ENCODE data around the gene NLGN1. TPM values are rescaled to one million over a fixed set of nuclear protein-coding genes. Genes with fewer than 3 reads are reported as not detected.

The NLGN1 gene
- total RNA-seq, 1 experiment from 2014 or later = not detected

DNA sequence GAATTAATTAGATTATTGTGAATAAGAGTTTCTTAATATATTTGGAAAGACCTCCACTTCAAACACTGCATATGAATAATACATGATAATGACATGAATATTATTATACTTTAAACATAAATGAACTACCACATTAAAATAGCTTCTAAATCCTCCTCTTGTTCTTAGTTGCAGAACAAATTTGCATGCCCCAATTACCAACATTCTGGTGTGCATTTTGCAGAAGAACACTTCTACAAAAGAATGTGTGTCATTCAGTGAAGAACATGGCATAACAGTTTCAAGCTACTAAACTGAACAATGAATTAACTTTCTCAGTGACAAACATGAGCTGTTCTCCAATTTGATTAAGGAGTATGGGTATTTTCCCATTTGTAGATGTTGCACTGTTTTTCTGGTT is 750.3 kb downstream of the NLGN1 start:
- DNase-seq (ENCODE audit: low spot score) = no peak

DNA sequence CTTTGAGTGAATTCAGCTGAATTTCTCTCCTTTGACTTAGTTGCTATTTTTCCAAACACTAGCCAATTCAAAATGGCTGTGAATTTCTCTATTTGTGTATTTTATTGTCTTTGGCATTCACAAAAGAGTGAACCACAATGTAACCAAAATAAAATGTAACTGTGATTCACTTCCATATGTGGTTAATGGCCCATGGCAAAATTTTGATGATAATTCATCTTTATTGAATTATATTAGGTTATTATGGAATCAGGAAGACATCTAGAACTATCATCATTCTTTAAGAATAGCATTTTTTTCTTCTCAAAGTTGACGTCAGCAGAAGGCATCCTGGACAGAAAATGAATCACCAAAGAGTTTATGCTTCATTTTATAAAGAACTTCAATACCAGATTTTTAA is 756.3 kb downstream of the NLGN1 start:
- DNase-seq (ENCODE audit: low spot score) = no peak

DNA sequence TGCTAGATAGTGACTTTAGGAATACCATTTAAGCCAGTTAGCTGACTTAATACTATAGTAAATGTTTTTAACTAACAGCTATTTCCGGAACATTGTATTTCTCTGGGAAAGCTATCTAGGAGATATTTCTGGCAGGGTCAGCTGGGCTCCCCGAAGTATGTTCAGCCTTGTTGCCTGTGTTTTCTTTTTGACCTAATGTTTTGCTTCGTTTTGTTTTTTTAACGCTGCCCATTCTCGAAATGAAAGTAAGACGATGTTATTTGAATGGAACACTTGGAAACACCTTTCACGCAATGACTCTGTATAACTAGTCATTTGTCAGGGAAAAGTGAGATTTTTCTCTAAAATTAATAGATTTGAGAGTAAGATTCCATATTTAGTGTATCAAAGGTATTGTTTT is 758.7 kb downstream of the NLGN1 start:
- no peak for DNase-seq (ENCODE audit: low spot score)

DNA sequence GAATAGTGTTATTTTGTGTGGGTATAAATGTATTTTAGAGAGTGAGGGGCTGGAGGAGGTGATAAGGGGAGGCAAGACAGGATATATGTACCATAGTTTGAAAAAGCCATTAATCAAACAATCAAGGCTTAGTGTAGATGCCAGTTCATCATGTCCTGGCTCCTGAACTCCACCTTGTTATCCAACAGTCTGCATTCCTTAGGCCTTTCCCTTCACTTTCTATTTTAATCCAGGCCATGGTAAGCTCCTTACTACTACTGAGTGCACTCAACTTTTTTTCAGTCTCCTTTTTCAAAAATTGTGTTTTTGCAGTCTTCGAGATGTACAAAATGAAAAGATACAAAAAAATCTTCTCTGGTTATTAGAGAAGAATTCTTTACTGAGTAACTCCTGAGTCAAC is 761.1 kb downstream of the NLGN1 start:
- no peak for DNase-seq (ENCODE audit: low spot score)

DNA sequence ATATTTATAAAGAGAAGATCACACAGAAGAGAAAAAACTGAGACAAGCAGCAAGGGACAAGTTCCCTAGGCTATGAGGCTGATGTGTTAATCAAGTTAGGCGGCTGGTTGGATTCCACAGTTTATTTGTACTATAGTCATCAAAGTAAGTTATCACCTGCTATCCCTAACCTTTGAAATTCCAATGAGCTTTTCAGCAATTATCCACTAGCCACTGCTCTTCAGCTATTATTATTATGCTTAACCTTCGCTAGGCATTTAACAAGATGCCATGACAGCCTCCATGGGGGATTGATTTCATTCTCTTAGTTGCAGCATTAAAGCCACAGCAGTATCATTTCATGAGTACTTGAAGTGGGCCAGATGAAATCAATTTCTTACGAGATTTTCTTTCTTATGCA is 762.1 kb downstream of the NLGN1 start:
- no peak for DNase-seq (ENCODE audit: low spot score)

DNA sequence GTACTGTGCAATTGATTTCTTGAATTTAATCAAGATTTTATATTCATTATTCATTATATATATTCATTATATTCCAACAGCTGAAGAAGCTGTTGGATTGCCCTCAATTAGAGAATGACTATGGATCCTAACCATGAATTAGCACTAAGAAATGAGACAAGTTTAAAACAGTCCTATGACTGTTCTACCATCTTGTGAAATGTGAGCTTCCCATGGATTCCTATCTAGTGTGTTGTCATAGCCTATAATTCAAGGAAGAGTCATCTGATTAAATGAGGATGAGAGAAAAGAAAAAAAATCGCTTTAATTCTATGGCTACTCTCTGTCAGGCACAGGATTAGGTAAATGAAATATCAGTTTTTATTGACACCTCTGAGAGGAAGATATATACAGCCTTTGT is 765.0 kb downstream of the NLGN1 start:
- no peak for DNase-seq (ENCODE audit: low spot score)

DNA sequence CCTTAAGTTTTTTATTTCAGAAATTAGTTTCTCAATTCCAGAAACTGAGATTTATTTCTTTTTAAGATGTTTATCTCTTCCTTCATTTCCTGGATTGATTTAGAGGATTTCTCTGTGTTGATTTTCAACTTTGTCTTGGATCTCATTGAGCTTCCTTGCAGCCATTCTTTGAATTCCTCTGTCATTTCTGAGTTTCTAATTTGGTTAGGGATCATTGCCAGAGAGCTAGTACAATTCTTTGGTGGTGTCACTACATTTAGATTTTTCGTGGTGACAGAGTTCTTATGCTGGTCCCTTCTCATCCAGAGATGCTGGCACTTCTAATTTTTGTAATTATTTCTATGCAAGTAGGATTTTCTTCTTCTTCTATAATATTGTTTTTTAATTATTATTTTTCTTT is 770.5 kb downstream of the NLGN1 start:
- no peak for DNase-seq (ENCODE audit: low spot score)

DNA sequence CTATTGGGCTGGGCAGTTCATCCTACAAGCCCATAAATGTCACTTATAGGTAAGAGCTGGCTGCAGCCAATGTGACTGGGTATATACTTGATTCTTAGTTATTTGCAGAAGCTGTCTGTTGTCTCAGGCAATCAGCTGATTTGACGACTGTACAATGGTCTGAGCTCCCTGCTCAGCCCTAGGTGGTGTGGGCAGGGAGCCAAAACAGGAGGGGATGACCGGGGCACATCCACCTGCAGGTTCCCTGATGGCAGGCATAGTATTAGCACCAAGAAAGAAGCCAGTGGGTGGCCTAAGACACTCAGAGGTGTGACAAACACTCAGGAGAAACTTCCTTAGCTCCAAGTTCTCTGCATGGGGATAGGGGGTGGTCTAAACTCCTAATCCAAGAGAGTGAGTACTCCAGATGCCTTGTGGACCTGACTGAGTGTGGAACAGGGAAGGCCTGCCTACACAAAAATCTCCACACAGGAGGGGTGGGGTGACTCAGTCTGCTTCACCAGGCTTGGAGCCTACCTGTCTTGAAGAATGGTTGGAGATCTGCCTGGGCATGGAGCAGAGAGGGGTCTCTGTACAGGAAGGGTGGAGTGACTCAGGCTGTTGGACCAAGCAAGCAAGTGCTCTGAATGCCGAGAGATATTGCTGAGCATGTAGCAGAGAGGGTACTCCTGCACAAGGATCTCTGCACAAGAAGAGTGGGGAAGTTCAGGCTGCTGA is 771.2 kb downstream of the NLGN1 start:
- no peak for DNase-seq (ENCODE audit: low spot score)

DNA sequence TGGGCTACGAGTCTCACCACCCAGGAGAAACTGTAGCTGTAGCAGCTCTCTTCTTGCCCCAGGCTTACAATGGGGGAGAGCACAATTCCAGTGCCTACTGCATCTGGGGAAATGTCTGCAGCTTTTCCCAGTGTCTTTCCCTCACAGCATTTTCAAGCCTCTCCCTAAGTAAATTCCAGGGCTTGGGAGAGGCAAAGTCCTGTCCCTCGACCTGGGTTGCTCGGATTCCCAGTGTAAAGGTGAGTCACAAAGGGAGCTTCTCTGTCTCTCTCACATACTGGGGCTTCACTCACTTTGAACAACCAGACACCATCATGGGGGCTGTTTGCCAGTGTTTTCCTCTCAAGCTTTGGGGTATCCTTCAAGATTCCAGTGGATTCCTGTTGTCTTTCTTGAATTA is 772.2 kb downstream of the NLGN1 start:
- DNase-seq (ENCODE audit: low spot score) = no peak

DNA sequence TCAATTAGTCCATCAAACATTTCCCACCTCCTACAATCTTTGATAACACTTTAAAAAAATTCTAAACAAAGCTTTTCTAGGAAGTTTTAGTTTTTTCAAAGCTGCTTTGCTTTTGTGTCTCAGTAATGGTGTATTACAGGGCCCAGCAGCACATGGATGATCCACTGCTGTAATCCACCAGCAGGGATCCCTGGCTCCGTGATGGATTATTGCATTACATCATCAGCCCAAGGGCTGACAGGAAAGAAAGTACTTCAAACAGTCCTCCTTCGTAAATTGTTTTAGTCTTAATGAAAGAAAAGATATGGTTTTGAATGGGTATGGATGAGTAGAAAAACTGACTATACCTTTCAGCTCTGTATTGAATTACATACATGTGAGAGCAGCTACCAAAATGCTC is 772.7 kb downstream of the NLGN1 start:
- DNase-seq (ENCODE audit: low spot score) = no peak

DNA sequence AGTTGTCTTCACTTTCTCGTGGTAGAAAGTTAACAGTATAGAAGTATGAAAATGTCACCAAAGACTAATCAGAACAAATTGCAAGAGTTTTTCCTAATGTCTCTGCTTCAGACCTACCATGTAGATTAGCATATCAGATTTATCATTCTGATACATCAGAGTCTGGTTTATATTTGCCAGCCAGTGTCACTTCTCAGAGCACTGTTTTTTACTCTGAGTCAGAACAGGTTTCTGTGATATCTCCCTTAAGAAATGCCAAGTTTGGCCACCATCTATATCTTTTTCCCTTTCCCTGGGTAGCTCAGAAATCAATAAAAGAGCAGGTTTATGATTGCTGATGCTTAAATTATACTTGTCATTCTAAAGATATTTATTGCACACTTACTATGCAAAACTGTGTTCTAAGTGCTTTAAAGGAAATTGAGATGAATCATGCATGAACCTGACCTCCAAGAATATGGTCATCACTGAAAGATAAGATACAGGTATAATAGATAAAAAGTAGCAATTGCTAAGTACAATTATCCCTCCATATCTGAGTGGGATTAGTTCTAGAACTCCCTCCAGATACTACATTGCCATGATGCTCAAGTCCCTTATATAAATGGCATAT is 788.9 kb downstream of the NLGN1 start:
- DNase-seq (ENCODE audit: low spot score) = no peak

DNA sequence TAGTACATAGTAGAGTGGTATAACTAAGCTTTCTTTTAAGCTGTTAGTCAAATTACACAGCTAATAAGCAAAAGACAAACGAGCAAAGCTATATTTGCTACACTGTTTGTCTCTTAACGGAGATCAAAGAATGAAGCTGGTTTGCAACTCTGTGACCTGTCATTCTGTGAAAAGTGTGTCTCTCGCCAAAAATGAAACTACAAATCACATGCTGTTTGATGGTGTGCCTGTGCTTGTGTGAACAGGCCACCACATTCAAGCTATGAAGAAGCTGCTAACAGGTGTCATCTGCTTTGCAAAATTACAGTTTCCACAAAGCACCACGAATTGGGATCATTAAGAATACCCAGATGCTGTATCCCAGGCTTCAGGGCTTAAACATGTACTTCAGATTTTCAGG is 793.8 kb downstream of the NLGN1 start:
- no peak for DNase-seq (ENCODE audit: low spot score)

DNA sequence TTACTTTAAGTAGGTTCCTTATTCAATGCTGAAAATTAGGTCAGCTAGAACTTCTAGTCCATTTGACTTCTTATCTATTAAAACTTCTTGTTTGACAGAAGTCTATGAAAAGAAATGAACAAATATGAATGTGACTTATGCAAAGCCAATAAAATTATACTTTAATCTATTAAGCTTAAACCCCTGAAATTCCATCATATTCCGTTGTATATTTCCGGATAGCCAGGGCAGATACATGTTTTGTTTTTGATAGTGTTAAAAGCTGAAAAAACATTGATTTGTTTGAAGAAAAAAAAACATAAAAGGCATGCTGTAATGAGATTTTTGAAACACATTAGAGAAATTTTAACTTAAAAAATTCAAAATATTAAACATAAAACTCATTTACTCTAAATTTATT is 794.4 kb downstream of the NLGN1 start:
- DNase-seq (ENCODE audit: low spot score) = no peak

DNA sequence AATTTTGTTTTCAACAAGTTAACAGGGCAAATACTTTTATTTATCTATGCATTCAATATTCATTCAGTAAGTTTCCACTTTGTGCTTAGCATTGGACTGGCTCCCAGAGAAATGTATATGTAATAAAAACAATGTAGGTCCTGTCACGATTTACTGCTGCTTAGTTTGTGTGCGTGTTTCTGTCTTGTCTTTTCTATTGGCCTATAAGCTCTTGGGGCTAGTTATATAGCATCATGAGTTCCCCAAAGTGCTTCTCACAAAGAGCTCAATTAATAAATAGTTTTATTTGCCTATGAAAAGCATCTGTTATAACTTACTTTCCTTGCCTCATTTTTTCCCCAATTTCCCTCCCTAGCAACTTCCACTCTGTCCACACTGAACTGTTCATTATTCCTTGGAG is 794.9 kb downstream of the NLGN1 start:
- no peak for DNase-seq (ENCODE audit: low spot score)

DNA sequence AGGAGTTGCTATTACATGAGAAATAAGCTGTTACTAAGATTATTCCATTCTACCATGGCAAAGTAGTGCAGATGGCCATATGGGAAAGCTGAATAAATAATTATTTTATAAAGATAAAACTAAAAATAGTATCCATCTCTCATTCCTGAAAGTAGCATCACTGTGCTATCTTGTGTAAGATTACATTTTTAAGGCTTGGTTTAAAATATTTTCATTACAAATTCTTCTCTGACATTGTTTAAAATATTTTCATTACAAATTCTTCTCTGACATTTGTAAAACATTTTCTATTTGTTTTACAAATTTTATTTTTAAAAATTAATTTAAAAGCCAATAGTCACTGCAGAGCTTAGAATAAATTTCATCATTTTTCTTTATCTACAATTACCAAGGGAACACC is 796.1 kb downstream of the NLGN1 start:
- no peak for DNase-seq (ENCODE audit: low spot score)

DNA sequence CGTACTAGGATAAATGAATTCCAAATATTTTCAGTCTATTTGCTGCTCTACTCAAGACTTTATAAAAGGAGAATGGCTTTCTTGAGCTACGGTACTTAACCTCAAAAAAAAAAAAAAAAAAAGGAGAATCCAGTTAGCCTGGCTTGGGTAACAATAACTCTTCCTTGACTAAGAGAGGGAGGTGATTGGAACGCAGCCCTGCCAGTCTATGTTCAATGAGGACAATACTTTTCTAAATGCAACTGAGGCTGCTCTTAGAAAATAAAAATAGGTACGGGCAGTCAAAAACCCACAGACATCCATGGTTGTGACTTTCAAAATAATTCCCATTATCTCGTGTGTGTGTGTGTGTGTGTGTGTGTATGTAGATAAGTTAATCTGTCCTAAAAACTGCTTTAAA is 799.9 kb downstream of the NLGN1 start:
- DNase-seq (ENCODE audit: low spot score) = no peak

DNA sequence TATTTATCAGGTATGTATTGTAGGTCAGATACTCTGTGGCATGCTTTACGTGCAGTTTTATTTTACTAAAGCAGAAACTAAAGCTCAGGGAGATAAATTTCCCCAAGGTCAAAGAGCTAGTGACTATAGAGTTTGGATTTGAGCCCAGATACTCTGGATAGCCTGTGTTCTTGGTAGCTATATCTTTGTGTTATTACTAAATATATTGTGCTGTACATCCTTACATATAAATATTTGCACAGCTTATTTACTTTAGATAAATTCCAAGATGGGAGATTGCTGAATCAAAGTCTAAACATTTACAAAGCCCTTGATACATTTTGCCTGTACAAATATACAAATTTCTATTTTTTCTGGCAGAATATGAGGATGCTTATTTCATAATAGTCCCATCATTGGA is 800.7 kb downstream of the NLGN1 start:
- no peak for DNase-seq (ENCODE audit: low spot score)

DNA sequence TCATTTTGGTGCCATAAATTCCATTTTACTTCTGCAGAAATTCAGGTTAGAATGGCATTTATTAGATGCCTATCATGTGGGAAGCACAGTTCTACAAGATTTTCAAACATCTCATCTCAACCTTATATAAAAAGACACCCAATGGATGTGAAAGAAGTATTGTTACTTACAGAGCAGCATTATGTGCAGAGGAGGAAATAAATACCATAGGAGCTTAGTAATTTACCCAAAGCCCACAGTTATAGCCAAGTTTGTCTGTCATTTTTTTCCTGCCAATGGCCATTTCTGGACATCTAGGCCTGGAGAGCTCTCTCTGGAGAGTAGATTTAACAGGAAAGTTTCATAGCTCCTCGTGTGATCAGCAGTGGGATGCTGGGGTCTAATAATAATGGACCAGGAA is 802.2 kb downstream of the NLGN1 start:
- DNase-seq (ENCODE audit: low spot score) = no peak

DNA sequence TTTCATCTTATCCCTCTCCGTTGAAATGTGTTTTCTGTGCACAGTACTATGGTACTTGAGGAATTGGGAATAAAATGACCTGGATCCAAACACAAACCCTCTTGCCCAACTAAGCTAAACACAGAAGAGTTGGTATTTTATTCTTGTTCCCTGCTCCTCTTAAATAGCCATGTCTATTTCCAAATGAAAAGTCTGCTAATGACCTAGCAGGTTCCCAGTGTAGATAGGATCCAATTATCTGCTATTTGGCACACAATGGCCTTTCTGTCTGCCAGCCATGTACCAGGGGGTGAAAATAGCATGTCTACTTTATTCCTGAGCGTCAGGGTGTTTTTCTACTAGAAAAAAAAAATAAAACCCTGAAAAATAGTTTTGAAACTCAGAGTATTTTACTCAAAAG is 804.6 kb downstream of the NLGN1 start:
- DNase-seq (ENCODE audit: low spot score) = no peak

DNA sequence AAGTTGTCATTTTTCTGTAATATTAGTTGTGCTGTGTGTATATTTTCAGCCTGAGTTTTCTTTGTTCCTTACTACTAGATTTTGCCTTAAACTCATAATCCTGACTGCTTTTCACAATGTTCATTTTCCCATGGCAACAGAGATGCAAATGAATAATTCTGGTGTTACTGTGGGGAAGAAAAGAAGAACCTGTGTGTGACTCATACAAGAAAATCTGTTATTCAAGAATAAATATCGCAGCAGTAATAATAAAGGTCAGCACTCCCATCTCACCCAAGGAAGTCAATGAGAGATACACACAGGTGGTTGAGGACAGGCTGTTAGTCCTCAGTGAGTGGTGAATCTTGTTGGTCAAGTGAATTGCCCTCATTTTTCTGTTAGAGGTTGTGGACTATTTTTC is 805.0 kb downstream of the NLGN1 start:
- DNase-seq (ENCODE audit: low spot score) = no peak

DNA sequence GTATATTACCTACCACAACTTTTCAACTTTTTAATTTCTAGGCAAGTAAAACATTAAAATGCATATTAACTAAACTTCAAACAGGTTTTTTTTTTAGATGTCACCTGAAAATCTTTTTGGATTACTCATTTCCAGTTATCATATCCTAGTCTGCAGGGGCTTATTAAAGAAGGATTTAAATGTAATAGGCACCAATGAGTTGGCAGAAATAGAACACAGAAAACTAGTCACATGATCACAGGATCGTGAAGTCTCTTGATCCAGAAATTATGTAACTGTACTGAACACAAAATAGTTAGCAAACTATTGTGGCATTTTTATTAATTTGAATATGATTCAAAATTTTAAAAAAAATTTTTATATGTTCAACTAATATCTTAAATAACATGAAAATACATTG is 807.2 kb downstream of the NLGN1 start:
- DNase-seq (ENCODE audit: low spot score) = no peak

DNA sequence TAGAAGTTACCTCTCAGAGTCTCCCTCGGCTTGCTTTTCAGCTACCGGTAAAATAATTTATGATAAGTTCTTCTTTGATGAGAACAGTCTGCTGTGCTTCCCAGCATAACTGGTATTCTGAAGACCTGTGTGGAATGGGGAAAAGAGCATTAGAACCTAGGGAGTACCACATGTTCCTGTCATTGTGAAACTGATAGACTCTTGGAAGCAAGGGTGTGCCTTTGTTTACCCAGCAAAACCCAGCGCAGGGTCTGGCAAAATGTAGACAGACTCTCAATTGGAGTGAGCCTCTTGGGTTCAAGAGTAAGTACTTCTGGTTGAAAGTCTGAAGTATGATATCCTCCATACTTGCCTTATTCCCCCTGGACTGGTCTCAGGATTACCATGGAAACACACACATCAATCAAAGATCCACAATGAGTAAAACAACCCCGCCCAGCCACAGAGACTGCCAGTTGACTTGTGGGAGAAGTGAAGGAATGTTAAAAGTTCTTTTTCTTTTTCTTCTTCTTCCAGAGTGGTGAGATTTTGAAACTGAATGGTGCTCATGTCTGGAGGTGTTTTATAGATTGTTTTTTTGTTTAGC is 809.2 kb downstream of the NLGN1 start:
- DNase-seq (ENCODE audit: low spot score) = no peak

DNA sequence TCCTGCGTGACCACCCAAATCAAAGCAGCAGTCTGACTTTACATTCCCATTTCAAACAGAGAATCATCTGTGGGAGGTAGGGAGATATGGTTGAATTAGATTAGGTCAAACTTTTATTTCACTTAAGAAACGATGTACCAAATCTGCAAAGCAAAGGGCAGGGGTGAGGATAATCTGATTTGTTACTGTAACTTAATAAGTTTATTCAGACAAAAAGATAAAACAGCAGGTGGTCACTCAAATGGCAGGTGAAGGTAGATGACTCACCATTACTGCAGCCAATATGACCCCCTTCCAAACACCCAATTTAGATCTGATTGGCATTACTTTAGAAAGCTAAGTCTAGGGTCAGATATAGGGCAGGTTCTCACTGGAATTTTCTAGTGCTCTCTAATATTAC is 810.6 kb downstream of the NLGN1 start:
- DNase-seq (ENCODE audit: low spot score) = no peak

All from HT-29 (cell line).